Lower leg skin (tissue), 3 donors: ENCODE measurements around the gene CAPN5.

ENCODE experiments used
- POLR2A ChIP-seq, 2 donors: fragments of 450-650 bp; IDR thresholded peaks; one replicate each; pipeline ENCODE4 v1.6.1; 2016 to 2017; ENCODE audit warnings: antibody characterized with exemption in 2 of 2, mild to moderate bottlenecking in 1 of 2, moderate library complexity in 1 of 2
- TF ChIP-seq, protein P1 (sequence below), 3 donors: fragments of 450-650 bp; IDR thresholded peaks; one replicate each; pipeline ENCODE4 v1.5.1; 2016; ENCODE audit warnings: antibody characterized with exemption in 3 of 3, mild to moderate bottlenecking in 3 of 3, moderate library complexity in 2 of 3

GRCh38 chr11:77159219-77159936, 92.6 kb downstream of the CAPN5 start:
- TF ChIP-seq POLR2A (IDR thresholded peaks at IDR 0.05), result no peak
- TF ChIP-seq, protein P1, sequence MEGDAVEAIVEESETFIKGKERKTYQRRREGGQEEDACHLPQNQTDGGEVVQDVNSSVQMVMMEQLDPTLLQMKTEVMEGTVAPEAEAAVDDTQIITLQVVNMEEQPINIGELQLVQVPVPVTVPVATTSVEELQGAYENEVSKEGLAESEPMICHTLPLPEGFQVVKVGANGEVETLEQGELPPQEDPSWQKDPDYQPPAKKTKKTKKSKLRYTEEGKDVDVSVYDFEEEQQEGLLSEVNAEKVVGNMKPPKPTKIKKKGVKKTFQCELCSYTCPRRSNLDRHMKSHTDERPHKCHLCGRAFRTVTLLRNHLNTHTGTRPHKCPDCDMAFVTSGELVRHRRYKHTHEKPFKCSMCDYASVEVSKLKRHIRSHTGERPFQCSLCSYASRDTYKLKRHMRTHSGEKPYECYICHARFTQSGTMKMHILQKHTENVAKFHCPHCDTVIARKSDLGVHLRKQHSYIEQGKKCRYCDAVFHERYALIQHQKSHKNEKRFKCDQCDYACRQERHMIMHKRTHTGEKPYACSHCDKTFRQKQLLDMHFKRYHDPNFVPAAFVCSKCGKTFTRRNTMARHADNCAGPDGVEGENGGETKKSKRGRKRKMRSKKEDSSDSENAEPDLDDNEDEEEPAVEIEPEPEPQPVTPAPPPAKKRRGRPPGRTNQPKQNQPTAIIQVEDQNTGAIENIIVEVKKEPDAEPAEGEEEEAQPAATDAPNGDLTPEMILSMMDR (IDR thresholded peaks at IDR 0.05), result no peak
